ENCODE measurements around the gene AP3M1.

AP3M1 gene

GRCh38 chr10:74113546-74113945 lies 37.1 kb downstream of the AP3M1 start:
- DNase-seq: no peak

GRCh38 chr10:74111799-74112198 lies 38.8 kb downstream of the AP3M1 start:
- DNase-seq: no peak

DNA sequence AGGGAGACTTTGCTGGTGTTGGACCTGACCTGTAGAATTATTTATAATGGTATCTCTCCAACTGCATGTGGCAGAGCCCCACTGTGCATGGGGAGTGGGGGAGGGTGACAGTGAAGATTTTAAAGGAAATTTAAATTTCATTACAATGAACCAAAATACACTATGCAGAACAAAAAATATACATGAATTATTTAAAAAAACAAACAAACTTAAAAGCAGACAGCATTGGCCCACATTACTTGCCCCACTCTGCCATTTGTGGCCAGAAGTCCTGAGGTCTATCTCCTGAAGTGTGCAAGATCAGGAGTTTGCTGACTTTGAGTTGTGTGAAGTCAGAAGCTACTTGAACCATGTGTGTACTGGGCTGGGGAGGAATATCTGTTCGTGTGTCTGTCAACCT lies 40.5 kb downstream of the AP3M1 start:
- no peak for DNase-seq

DNA sequence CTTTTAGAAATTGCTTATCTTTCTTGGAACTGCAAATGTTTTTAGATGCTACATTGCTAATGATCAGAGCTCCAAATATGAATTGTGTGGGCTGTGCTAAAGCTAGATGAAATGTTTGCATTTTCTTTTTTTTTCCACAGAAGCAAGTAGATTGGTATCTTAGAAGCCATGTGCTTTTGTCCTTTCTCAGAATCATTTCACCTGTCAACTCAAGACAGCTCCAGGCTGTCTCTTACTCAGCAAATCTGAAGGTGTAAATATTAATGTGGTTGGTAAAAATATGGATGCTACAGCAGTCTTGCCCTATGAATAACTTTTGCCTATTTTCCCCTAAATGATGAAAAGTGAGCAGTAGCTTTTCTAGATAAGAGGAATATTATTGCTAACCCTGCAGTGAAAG lies 41.2 kb downstream of the AP3M1 start:
- DNase-seq: no peak

GRCh38 chr10:74107391-74107790 lies 43.2 kb downstream of the AP3M1 start:
- no peak for DNase-seq

GRCh38 chr10:74104996-74105395 lies 45.6 kb downstream of the AP3M1 start:
- no peak for DNase-seq

DNA sequence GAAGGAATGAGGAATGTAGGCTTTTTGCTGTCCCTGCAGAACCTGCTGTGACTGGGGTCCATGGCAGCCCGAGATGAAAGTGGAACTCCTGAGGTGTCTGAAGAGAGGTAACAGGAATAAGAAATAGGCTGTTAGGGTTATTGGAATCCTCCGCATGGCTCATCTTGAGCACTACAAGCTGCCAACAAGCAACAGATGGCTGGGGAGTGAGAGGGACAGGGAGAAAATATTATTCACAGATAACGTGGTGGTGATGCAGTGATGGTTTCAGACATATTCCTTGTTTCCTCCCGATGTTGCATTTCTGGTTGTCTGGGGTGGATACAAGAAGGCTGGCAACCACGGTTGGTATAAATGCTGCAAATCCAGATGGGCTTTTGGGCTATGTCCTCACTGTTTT lies 46.1 kb downstream of the AP3M1 start:
- DNase-seq: no peak

- no peak for DNase-seq
Observed at GRCh38 chr10:74103560-74104258, 46.9 kb downstream of the AP3M1 start.

GRCh38 chr10:74099836-74100235 lies 50.8 kb downstream of the AP3M1 start:
- no peak for DNase-seq

DNA sequence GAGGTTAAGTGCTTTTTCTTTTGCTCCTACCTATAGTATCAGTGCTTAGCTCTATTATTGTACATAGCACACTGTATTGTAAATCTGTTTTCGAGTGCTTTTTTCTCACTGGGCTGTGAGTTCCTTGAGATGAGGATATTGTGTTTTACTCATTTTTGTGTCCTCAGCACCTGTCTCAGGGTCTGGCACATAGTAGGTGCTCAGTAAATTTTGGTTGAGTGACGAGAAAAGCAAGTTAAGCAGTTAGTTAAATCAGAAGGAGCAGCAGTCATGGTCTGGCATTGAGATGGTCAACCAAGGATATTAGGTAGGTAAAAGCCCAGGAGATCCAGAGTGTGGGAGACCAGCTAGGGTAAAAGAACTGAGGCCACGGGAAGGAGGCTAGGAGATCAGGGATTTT lies 51.2 kb downstream of the AP3M1 start:
- DNase-seq: no peak

DNA sequence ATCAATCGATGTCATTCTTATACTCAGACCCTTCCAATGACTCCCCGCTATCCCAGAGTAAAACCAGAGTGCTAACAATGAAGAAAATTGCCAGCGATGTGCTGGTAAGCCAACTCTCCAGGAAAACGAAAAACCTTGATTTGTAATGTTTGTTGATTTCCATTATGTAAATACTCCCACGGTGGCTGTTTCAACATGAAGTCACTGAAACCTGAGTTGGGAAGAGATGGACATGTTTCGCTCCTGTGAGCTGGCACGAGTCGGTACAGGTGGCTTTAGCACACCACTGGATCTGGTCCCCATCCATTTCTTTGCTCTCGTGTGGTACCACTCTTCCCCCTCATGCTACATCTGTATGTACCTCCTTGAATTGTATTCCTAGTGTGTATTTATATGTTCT lies 52.9 kb downstream of the AP3M1 start:
- DNase-seq: no peak

GRCh38 chr10:74096777-74097176 lies 53.9 kb downstream of the AP3M1 start:
- DNase-seq: no peak

GRCh38 chr10:74094231-74094630 lies 56.4 kb downstream of the AP3M1 start:
- DNase-seq: no peak

- no peak for DNase-seq
Observed at GRCh38 chr10:74093530-74094164, 57.0 kb downstream of the AP3M1 start.

GRCh38 chr10:74092372-74092771 lies 58.3 kb downstream of the AP3M1 start:
- DNase-seq: no peak

GRCh38 chr10:74088722-74089121 lies 61.9 kb downstream of the AP3M1 start:
- no peak for DNase-seq

DNA sequence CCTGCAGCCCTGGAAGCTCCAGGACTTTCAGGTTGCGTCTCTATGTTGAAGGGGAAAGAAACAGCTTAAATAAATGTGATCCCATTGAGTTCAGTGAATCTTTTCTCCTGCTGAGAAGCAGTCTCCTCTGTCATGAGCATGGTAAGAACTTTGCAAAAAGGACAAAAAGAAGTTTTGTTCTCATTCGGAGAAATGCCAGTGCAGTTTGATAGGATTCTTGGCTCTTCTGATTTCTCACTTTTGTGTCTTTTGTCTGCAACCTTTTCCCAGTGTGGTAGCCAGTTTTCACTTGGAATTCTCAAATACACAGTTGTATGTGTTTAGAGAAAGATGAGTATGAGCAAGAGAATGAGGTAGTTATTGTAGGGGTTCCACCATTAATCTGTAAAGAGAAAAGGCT lies 64.3 kb downstream of the AP3M1 start:
- no peak for DNase-seq

DNA sequence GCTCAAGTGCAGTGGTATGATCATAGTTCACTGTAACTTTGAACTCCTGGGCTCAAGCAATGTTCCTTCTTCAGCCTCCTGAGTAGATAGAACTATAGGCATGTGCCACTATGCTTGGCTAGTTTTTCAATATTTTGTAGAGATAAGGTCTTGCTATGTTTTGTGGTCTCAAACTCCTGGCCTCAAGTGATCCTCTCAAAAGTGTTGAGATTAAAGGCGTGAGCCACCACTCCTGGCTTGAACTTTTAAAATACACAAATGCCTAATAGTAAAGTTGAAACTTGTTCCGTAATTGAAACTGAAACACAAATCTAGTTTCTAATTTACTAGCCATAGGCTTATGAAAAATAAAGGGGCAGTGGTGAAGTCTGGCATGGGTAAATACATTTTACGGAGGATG lies 65.7 kb downstream of the AP3M1 start:
- no peak for DNase-seq

- DNase-seq: no peak
Observed at GRCh38 chr10:74083304-74083703, 67.3 kb downstream of the AP3M1 start.

- no peak for DNase-seq
Observed at GRCh38 chr10:74081941-74082718, 68.5 kb downstream of the AP3M1 start.

GRCh38 chr10:74081192-74081803 lies 69.3 kb downstream of the AP3M1 start:
- peak; percentile 21 for DNase-seq

GRCh38 chr10:74079936-74080590 lies 70.6 kb downstream of the AP3M1 start:
- no peak for DNase-seq
